K562 (cell line): ENCODE results near the gene SYK. TPM values are rescaled to one million over a fixed set of nuclear protein-coding genes. Genes with fewer than 3 reads are reported as not detected.

Source experiments
- ATAC-seq: fragments of 200-7000 bp; cut with Tn5 transposase; 3 replicates; pipeline ENCODE4 v1.9.1; 2020; ENCODE audit warnings: moderate library complexity
- BruUV-seq: library from RNA; stranded (reverse); fragments of 400-500 nt; replicated peaks from 2 replicates; lab custom pipeline; 2021; lab: Mats Ljungman, UMichigan
- CTCF ChIA-PET: fragments of 300-600 bp; formaldehyde crosslinking; extraction: SDS; loops from one replicate; lab custom pipeline; 2021; ENCODE audit warnings: low intra/inter-chr PET ratio; lab: Yijun Ruan, JAX
- POLR2A ChIA-PET: fragments of 300-600, 350-650 bp; sonication (Branson Sonifier 250); formaldehyde crosslinking; extraction: SDS; loops from one replicate; lab custom pipeline; 2021; ENCODE audit warnings: antibody characterized with exemption, inconsistent platforms; lab: Yijun Ruan, JAX
- DNase-seq, 4 experiments: peaks; one replicate each; pipeline versions ENCODE4 v3.0.0 to v3.0.0-alpha.2; 2011 to 2018; ENCODE audit warnings: low spot score in 3 of 4, mixed read lengths in 3 of 4; ENCODE audit errors: extremely low read depth in 1 of 4
- FAIRE-seq: peaks from 2 replicates; lab custom pipeline; 2011; peaks lifted over from hg19 to GRCh38; lab: Jason Lieb, UNC
- H2AFZ ChIP-seq: 2 replicates; pipeline ENCODE4 v1.6.0; 2011; ENCODE audit warnings: low read depth, low read length, control low read depth, inconsistent platforms
- H3K27ac ChIP-seq: fragments of 200-600 bp; 3 replicates; pipeline ENCODE4 v1.8.0; 2011; ENCODE audit warnings: low read depth, mild to moderate bottlenecking, control low read depth, inconsistent platforms, low read length, moderate library complexity, mixed read lengths; ENCODE audit errors: extremely low read depth
- H3K27me3 ChIP-seq, 2 experiments: fragments of 300-600 bp in 1 of 2; 2 replicates in 1 of 2; 3 replicates in 1 of 2; pipeline versions ENCODE4 v1.6.0 to v1.8.0; 2011; ENCODE audit warnings: inconsistent platforms in 2 of 2, low read length in 2 of 2, mild to moderate bottlenecking in 1 of 2, mixed read lengths in 1 of 2, moderate library complexity in 1 of 2; ENCODE audit not compliant: control insufficient read depth in 2 of 2, insufficient read depth in 2 of 2
- H3K36me3 ChIP-seq: fragments of 300-600 bp; 3 replicates; pipeline ENCODE4 v1.8.0; 2011; ENCODE audit warnings: mild to moderate bottlenecking, low read length, inconsistent platforms; ENCODE audit not compliant: control insufficient read depth, insufficient read depth
- H3K4me1 ChIP-seq, 2 experiments: fragments of 200-600 bp in 1 of 2; replicated peaks in 1 of 2; 2 replicates in 1 of 2; 3 replicates in 1 of 2; pipeline versions ENCODE4 v1.5.1 to v1.8.0; 2011; ENCODE audit warnings: inconsistent platforms in 2 of 2, low read length in 2 of 2, mild to moderate bottlenecking in 1 of 2, mixed read lengths in 1 of 2, moderate library complexity in 1 of 2; ENCODE audit not compliant: control insufficient read depth in 2 of 2, insufficient read depth in 2 of 2
- H3K4me2 ChIP-seq: 2 replicates; pipeline ENCODE4 v1.6.1; 2011; ENCODE audit warnings: low read length, control low read depth, inconsistent platforms, mixed read lengths; ENCODE audit not compliant: insufficient read depth
- H3K4me3 ChIP-seq: fragments of 200-600 bp; sonication (generic), shearing (Covaris generic); 2 replicates; pipeline ENCODE4 v1.5.1; 2016; ENCODE audit warnings: control low read depth, inconsistent platforms
- H3K79me2 ChIP-seq: fragments of 200-600 bp; 3 replicates; pipeline ENCODE4 v1.8.0; 2011; ENCODE audit warnings: low read length, inconsistent platforms; ENCODE audit not compliant: control insufficient read depth, insufficient read depth
- H3K9ac ChIP-seq, 2 experiments: 2 replicates each; pipeline versions ENCODE4 v1.6.0 to v1.6.1; 2011; ENCODE audit warnings: low read depth in 2 of 2, low read length in 2 of 2, control low read depth in 1 of 2, inconsistent platforms in 1 of 2, mild to moderate bottlenecking in 1 of 2, mixed read lengths in 1 of 2; ENCODE audit not compliant: insufficient read depth in 1 of 2
- H3K9me1 ChIP-seq: one replicate; pipeline ENCODE4 v1.6.0; 2011; ENCODE audit warnings: inconsistent platforms, mild to moderate bottlenecking, low read length, moderate library complexity; ENCODE audit not compliant: control insufficient read depth, insufficient read depth
- H3K9me3 ChIP-seq: replicated peaks from 2 replicates; pipeline ENCODE4 v1.5.1; 2011; ENCODE audit warnings: low read depth, low read length, inconsistent platforms; ENCODE audit not compliant: control insufficient read depth, insufficient read depth
- H4K20me1 ChIP-seq: replicated peaks from 2 replicates; pipeline ENCODE4 v1.6.1; 2011; ENCODE audit warnings: low read length, inconsistent platforms, mixed read lengths; ENCODE audit not compliant: control insufficient read depth, insufficient read depth
- CCAR2 ChIP-seq: fragments of 200-400 bp; formaldehyde crosslinking; IDR thresholded peaks from 2 replicates; pipeline ENCODE4 v1.6.1; 2017; ENCODE audit warnings: mild to moderate bottlenecking, low read depth, low read length
- CTBP1 ChIP-seq: fragments of 450-650 bp; IDR thresholded peaks from 2 replicates; pipeline ENCODE4 v1.6.1; 2016; ENCODE audit warnings: borderline replicate concordance
- HDAC6 ChIP-seq: IDR thresholded peaks from 2 replicates; pipeline ENCODE4 v1.6.1; 2012; ENCODE audit warnings: low read depth, mild to moderate bottlenecking, control low read depth, inconsistent platforms, low read length, moderate library complexity
- KDM5B ChIP-seq: fragments of 200-600 bp; sonication (generic); IDR thresholded peaks from 2 replicates; pipeline ENCODE4 v1.6.1; 2012; ENCODE audit warnings: low read depth, mild to moderate bottlenecking, moderate library complexity, low read length, control low read depth, inconsistent platforms; ENCODE audit not compliant: insufficient replicate concordance
- MED1 ChIP-seq: sonication (generic); formaldehyde crosslinking; IDR thresholded peaks from 2 replicates; pipeline ENCODE4 v1.8.1; 2023; ENCODE audit warnings: missing genetic modification reagents, borderline replicate concordance
- PKNOX1 ChIP-seq: fragments of 450-650 bp; IDR thresholded peaks from 2 replicates; pipeline ENCODE4 v1.6.1; 2016
- SMAD1 ChIP-seq: fragments of 150-350 bp; IDR thresholded peaks from 2 replicates; pipeline ENCODE4 v1.6.1; 2014; ENCODE audit warnings: low read length, low read depth; ENCODE audit not compliant: partially characterized antibody
- STAG1 ChIP-seq: sonication (generic); formaldehyde crosslinking; IDR thresholded peaks from 2 replicates; pipeline ENCODE4 v1.5.0; 2020; ENCODE audit warnings: missing genetic modification reagents, borderline replicate concordance
- TRIM24 ChIP-seq, 2 experiments: fragments of 450-650 bp; IDR thresholded peaks; 2 replicates each; pipeline ENCODE4 v1.6.1; 2016
- ZNF133 ChIP-seq: fragments of 250-450 bp; sonication (Bioruptor Pico); IDR thresholded peaks from 2 replicates; pipeline ENCODE4 v1.4.0; 2020; ENCODE audit warnings: mild to moderate bottlenecking
- ZNF518B ChIP-seq: fragments of 250-450 bp; sonication (Bioruptor Pico); IDR thresholded peaks from 2 replicates; pipeline ENCODE4 v1.5.0; 2021; ENCODE audit warnings: mild to moderate bottlenecking, moderate library complexity
- ZNF695 ChIP-seq: fragments of 450-650 bp; formaldehyde crosslinking; IDR thresholded peaks from 2 replicates; pipeline ENCODE4 v1.4.0; 2020; ENCODE audit warnings: mild to moderate bottlenecking, moderate library complexity
- WGBS: fragments of 100-300 bp; shearing (Covaris generic); methylation state at CpG from one replicate; pipeline ENCODE4 v1.1.6; 2016; ENCODE audit warnings: low coverage, mixed read lengths; ENCODE audit not compliant: insufficient coverage; ENCODE audit errors: missing lambda C conversion rate; 5-methylcytosine and 5-hydroxymethylcytosine counted together
- in situ Hi-C: fragments of 300-500 bp; cut with MboI; formaldehyde crosslinking; loops from 4 replicates; pipeline ENCODE4 v1.15.0; 2018; ENCODE audit warnings: inconsistent platforms, mixed read lengths
- intact Hi-C: fragments of 100-400 bp; cut with micrococcal nuclease; formaldehyde crosslinking; loops from 2 replicates; pipeline ENCODE4 v1.14.2; 2022
- polyA plus RNA-seq, 8 experiments: library from polyadenylated mRNA; depleted of rRNA in 4 of 8; stranded (reverse) in 5 of 8; unstranded in 3 of 8; fragments of >200 nt; fragmentation: Nextera tagmentation in 2 of 8; fragmentation: Illumina TruSeq in 1 of 8; extraction: Ambion mirVana in 2 of 8; extraction: Trizol in 1 of 8; gene quantifications; 2 replicates each; pipeline versions ENCODE4 v1.2.1 to v1.2.3, GENCODE V29; 2011 to 2014; ENCODE audit warnings: inconsistent platforms in 1 of 8, missing spikeins in 1 of 8
- total RNA-seq, 7 experiments: library from RNA; depleted of rRNA in 6 of 7; stranded (reverse); fragments of >200 nt in 6 of 7; fragmentation: Illumina TruSeq in 2 of 7; extraction: Trizol in 2 of 7; gene quantifications; 2 replicates each; pipeline versions ENCODE4 v1.2.1 to v1.2.3, GENCODE V29; 2011 to 2021; ENCODE audit warnings: low replicate concordance in 1 of 7

Gene SYK
- total and polyA plus RNA-seq, 9 of the 15 experiments (the other 6 are each of a cell fraction or from before 2014, with no cell fraction given) = 3.9 to 32.7 (median 16.7) TPM

GRCh38 chr9:90846770-90847419 is 45.3 kb downstream of the SYK start:
- no peaks in the 10 kb centered on the region for H4K20me1 ChIP-seq
- TF ChIP-seq TRIM24 (IDR thresholded peaks at IDR 0.05) (no peak), ZNF695 (CRISPR knock-in tag) (no peak), STAG1 (no peak), ZNF133 (CRISPR knock-in tag) (no peak), KDM5B (no peak), MED1 (CRISPR knock-in tag) (no peak)
- 75% methylated on average over 5 of the region's 6 CpGs for WGBS

GRCh38 chr9:90847971-90848370 is 46.4 kb downstream of the SYK start:
- Histone ChIP-seq H2AFZ (no peak overlapping the region), H3K9me1 (no peaks in the 10 kb centered on the region), H3K9me3 (no peaks in the 10 kb centered on the region), H3K27me3 (no peaks in the 10 kb centered on the region), H3K27ac (no peak overlapping the region), H3K9ac (no peak overlapping the region), H3K4me1 (peaks cover 0 to 3% of the 10 kb centered on the region in 2 experiments; a peak in 1 of 5 replicates), H3K79me2 (no peaks in the 10 kb centered on the region), H3K4me3 (no peak overlapping the region), H3K4me2 (no peak overlapping the region), H4K20me1 (no peaks in the 10 kb centered on the region), H3K36me3 (peaks cover 39% of the 10 kb centered on the region; the same call in 1 of the 3 replicates)
- in situ Hi-C loops (no loop called here), intact Hi-C loops (no loop called here)
- DNase-seq (no peak), ATAC-seq (no peak), FAIRE-seq (no peak)
- ChIA-PET CTCF (no interaction called here), POLR2A (no interaction called here)
- BruUV-seq = no TSS peak
- WGBS = 63% methylated on average over 5 of the region's 5 CpGs
- TF ChIP-seq ZNF518B (no peak), CTBP1 (no peak), PKNOX1 (no peak), CCAR2 (no peak), HDAC6 (no peak), SMAD1 (no peak)

More at GRCh38 chr9:90846770-90847419, 45.3 kb downstream of the SYK start:
- no TSS peak for BruUV-seq
- no peak for ATAC-seq
- H3K36me3 ChIP-seq = peaks cover 39% of the 10 kb centered on the region; the same call in 1 of the 3 replicates
- H3K9ac ChIP-seq = no peak overlapping the region
- no peaks in the 10 kb centered on the region for H3K9me3 ChIP-seq
- intact Hi-C loops (no loop called here), in situ Hi-C loops (no loop called here)
- H3K9me1 ChIP-seq = no peaks in the 10 kb centered on the region
- no peak overlapping the region for H3K4me3 ChIP-seq
- no peak for FAIRE-seq
- no peaks in the 10 kb centered on the region for H3K27me3 ChIP-seq
- no peak for DNase-seq
- POLR2A ChIA-PET = no interaction called here
- CTCF ChIA-PET = no interaction called here
- H3K79me2 ChIP-seq = no peaks in the 10 kb centered on the region
- no peak overlapping the region for H3K27ac ChIP-seq
- no peak overlapping the region for H2AFZ ChIP-seq
- no peak overlapping the region for H3K4me2 ChIP-seq
- H3K4me1 ChIP-seq = peaks cover 2 to 7% of the 10 kb centered on the region in 2 experiments; a peak in 3 of 5 replicates
